GM12878 (cell line): ENCODE measurements around the gene KDM6B. TPM values are rescaled to one million over a fixed set of nuclear protein-coding genes. Genes with fewer than 3 reads are reported as not detected.
A peak's percentile ranks its signal among the peaks of the same experiment; 100 is the strongest.

Source experiments
- ATAC-seq: fragments of 200-7000 bp; cut with Tn5 transposase; 3 replicates; pipeline ENCODE4 v1.9.1; 2020; ENCODE audit warnings: mild to moderate bottlenecking, moderate library complexity
- BruUV-seq: library from RNA; stranded (reverse); fragments of 400-500 nt; replicated peaks from 2 replicates; lab custom pipeline; 2021; lab: Mats Ljungman, UMichigan
- CTCF ChIA-PET: fragments of 300-600 bp; sonication (Branson Sonifier 250); formaldehyde crosslinking; extraction: SDS; loops from one replicate; lab custom pipeline; 2021; ENCODE audit warnings: inconsistent platforms; lab: Yijun Ruan, JAX
- POLR2A ChIA-PET: fragments of 350-600 bp; formaldehyde crosslinking; extraction: SDS; loops from one replicate; lab custom pipeline; 2021; ENCODE audit warnings: inconsistent platforms; lab: Charles Lee
- RAD21 ChIA-PET: fragments of 300-600 bp; sonication (Branson Sonifier 250); formaldehyde crosslinking; loops from one replicate; lab custom pipeline; 2023; ENCODE audit warnings: antibody characterized with exemption; ENCODE audit not compliant: unreplicated experiment; lab: Charles Lee
- SMC1A ChIA-PET: fragments of 300-600 bp; sonication (Branson Sonifier 250); formaldehyde crosslinking; loops from one replicate; lab custom pipeline; 2023; ENCODE audit not compliant: unreplicated experiment, uncharacterized antibody; lab: Charles Lee
- DNase-seq: peaks from one replicate; pipeline ENCODE4 v3.0.0-alpha.2; 2011; ENCODE audit warnings: low read depth, low spot score
- FAIRE-seq: peaks from 3 replicates; lab custom pipeline; 2011; peaks lifted over from hg19 to GRCh38; lab: Jason Lieb, UNC
- H2AFZ ChIP-seq: 2 replicates; pipeline ENCODE4 v1.6.0; 2011; ENCODE audit warnings: low read depth, low read length, control low read depth; ENCODE audit not compliant: control insufficient read depth
- H3K27ac ChIP-seq: 2 replicates; pipeline ENCODE4 v1.5.1; 2011; ENCODE audit warnings: control low read depth; ENCODE audit not compliant: control insufficient read depth, insufficient read depth
- H3K27me3 ChIP-seq, 2 experiments: replicated peaks in 1 of 2; 2 replicates each; pipeline versions ENCODE4 v1.6.0 to v1.6.1; 2011; ENCODE audit warnings: low read length in 1 of 2; ENCODE audit not compliant: control insufficient read depth in 2 of 2, insufficient read depth in 2 of 2
- H3K36me3 ChIP-seq, 2 experiments: 2 replicates each; pipeline ENCODE4 v1.5.1; 2011; ENCODE audit warnings: low read length in 1 of 2; ENCODE audit not compliant: control insufficient read depth in 2 of 2, insufficient read depth in 2 of 2
- H3K4me1 ChIP-seq: 2 replicates; pipeline ENCODE4 v1.6.1; 2011; ENCODE audit warnings: mild to moderate bottlenecking, low read length, moderate library complexity, mixed read lengths; ENCODE audit not compliant: control insufficient read depth, insufficient read depth
- H3K4me2 ChIP-seq: 2 replicates; pipeline ENCODE4 v1.6.0; 2011; ENCODE audit warnings: control low read depth; ENCODE audit not compliant: control insufficient read depth, insufficient read depth
- H3K4me3 ChIP-seq: fragments of 200-600 bp; sonication (generic); 2 replicates; pipeline ENCODE4 v1.5.1; 2016
- H3K79me2 ChIP-seq: 2 replicates; pipeline ENCODE4 v1.6.0; 2011; ENCODE audit warnings: low read length; ENCODE audit not compliant: control insufficient read depth, insufficient read depth
- H3K9ac ChIP-seq: 2 replicates; pipeline ENCODE4 v1.8.0; 2011; ENCODE audit warnings: low read length, control low read depth, mixed read lengths; ENCODE audit not compliant: control insufficient read depth, insufficient read depth
- H3K9me3 ChIP-seq: replicated peaks from 3 replicates; pipeline ENCODE4 v1.5.1; 2011; ENCODE audit warnings: mild to moderate bottlenecking, low read length; ENCODE audit not compliant: control insufficient read depth, insufficient read depth
- H4K20me1 ChIP-seq: 2 replicates; pipeline ENCODE4 v1.6.0; 2011; ENCODE audit not compliant: control insufficient read depth, insufficient read depth
- HDGF ChIP-seq: fragments of 450-650 bp; IDR thresholded peaks from 2 replicates; pipeline ENCODE4 v1.6.1; 2016; ENCODE audit warnings: antibody characterized with exemption
- PAX5 ChIP-seq: IDR thresholded peaks from 2 replicates; pipeline ENCODE4 v1.6.1; 2011; ENCODE audit warnings: low read depth, low read length, borderline replicate concordance
- ZZZ3 ChIP-seq: IDR thresholded peaks from 2 replicates; pipeline ENCODE4 v1.6.1; 2011; ENCODE audit warnings: low read depth; ENCODE audit not compliant: control insufficient read depth, insufficient read length
- WGBS: methylation state at CpG from one replicate; pipeline ENCODE4 v1.1.6; 2016; ENCODE audit warnings: low lambda C conversion rate; ENCODE audit not compliant: insufficient replicate concordance, insufficient coverage; ENCODE audit errors: missing lambda C conversion rate; 5-methylcytosine and 5-hydroxymethylcytosine counted together
- in situ Hi-C: fragments of 300-500 bp; cut with MboI; formaldehyde crosslinking; loops from 9 replicates; pipeline ENCODE4 v1.14.3; 2018; ENCODE audit warnings: mixed read lengths
- intact Hi-C: fragments of 100-400 bp; cut with micrococcal nuclease; formaldehyde crosslinking; loops from one replicate; pipeline ENCODE4 v1.14.2; 2022; ENCODE audit not compliant: unreplicated experiment
- polyA plus RNA-seq, 11 experiments: library from polyadenylated mRNA; depleted of rRNA in 4 of 11; unstranded in 6 of 11; stranded (reverse) in 5 of 11; fragments of >200 nt; fragmentation: Nextera tagmentation in 4 of 11; fragmentation: Illumina TruSeq in 1 of 11; extraction: Ambion mirVana in 4 of 11; extraction: Trizol in 1 of 11; gene quantifications; 1 replicate in 1 of 11; 2 replicates in 10 of 11; pipeline versions ENCODE4 v1.2.1 to v1.2.3, GENCODE V29; 2011 to 2016; ENCODE audit warnings: inconsistent platforms in 2 of 11, missing spikeins in 2 of 11, low read depth in 1 of 11
- total RNA-seq, 4 experiments: library from RNA; depleted of rRNA in 3 of 4; stranded (reverse); fragments of >200 nt in 3 of 4; fragmentation: Illumina TruSeq in 1 of 4; extraction: Trizol in 1 of 4; gene quantifications; 2 replicates each; pipeline versions ENCODE4 v1.2.1 to v1.2.3, GENCODE V29; 2013 to 2021
- TF ChIP-seq, protein P1 (sequence below): fragments of 450-650 bp; IDR thresholded peaks from 2 replicates; pipeline ENCODE4 v1.6.1; 2017; ENCODE audit warnings: mild to moderate bottlenecking
- TF ChIP-seq, protein P2 (sequence below): fragments of 450-650 bp; formaldehyde crosslinking; IDR thresholded peaks from 2 replicates; pipeline ENCODE4 v1.5.0; 2022; ENCODE audit warnings: mild to moderate bottlenecking, missing genetic modification characterization

Gene KDM6B
- total and polyA plus RNA-seq, 10 of the 15 experiments (the other 5 are each of a cell fraction or from before 2014, with no cell fraction given), result 0.05 to 33.5 (median 2.3) TPM

DNA sequence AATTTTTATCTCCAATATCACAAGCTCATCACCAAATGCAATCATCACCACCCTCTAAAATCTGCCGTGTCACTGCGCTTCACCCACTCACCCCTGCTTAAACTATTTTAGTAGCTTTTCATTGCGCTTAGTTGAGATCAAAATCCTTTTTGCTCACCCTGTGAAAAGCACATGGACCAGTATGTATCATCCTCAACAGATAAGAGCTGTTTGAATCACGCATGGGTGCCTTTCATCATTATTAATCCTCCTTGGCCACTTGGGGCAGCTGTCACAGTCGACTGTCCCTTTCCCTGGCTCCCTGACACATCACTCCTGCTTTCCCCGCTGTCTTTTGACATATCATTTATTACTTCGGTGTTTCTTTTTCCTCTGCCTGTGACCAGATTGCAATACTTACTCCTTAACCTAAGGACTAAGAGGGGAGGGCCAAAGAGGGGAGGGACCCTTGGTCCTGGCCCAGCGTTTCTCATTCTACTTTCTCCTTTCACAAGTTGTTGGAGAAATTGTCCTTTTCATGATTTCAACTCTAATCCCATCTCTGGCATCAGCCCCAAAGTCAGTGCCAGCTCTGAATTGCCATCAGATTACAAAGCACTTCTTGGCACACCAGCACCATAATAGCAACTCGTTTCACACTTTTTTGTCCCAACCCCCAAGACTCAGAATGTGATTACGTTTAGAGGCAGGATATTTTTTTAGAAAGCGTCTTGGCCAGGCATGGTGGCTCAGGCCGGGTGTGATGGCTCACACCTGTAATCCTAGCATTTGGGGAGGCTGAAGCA is 8.6 kb upstream of the KDM6B start:
- DNase-seq (no peak), FAIRE-seq (no peak), ATAC-seq (0 out of 3 replicates have a peak, but pooled peaks have one; percentile 28)
- intact Hi-C loops, result loop anchor here (10.0 kb wide), 1 partner anchor 81 kb away; no protein-coding TSS in a partner anchor
- Histone ChIP-seq H3K9me3 (no peaks in the 10 kb centered on the region), H3K9ac (no peak overlapping the region), H3K4me3 (no peak overlapping the region), H3K4me1 (no peaks in the 10 kb centered on the region), H3K27me3 (no peaks in the 10 kb centered on the region; a peak in 1 of 4 replicates), H3K36me3 (no peaks in the 10 kb centered on the region), H3K27ac (no peak overlapping the region), H3K4me2 (no peak overlapping the region), H2AFZ (no peak overlapping the region), H3K79me2 (no peaks in the 10 kb centered on the region), H4K20me1 (no peaks in the 10 kb centered on the region)
- ChIA-PET RAD21 (interaction anchor here (1.0 to 1.5 kb wide), 7 partner anchors 8 to 163 kb away, joined by 3 to 6 read pairs (median 5); partner anchors contain the start of genes KDM6B and NAA38), POLR2A (interaction anchor here (1.1 kb wide), 1 partner anchor 8 kb away, joined by 4 read pairs; no protein-coding TSS in a partner anchor), SMC1A (interaction anchor here (0.7 to 2.2 kb wide), 11 partner anchors 8 to 235 kb away, joined by 3 to 7 read pairs (median 4); partner anchors contain the start of gene KDM6B), CTCF (interaction anchor here (0.6 to 4.6 kb wide), 13 partner anchors 8 to 1247 kb away, joined by 3 to 39 read pairs (median 4); partner anchors contain the start of genes CYB5D1, KDM6B, NAA38 and RNF227)
- TF ChIP-seq HDGF, result no peak
- TF ChIP-seq PAX5, result 0 out of 2 replicates have a peak, but pooled peaks have one; percentile 29
- WGBS, result 37% methylated on average over 12 of the region's 12 CpGs
- in situ Hi-C loops, result no loop called here
- no TSS peak for BruUV-seq

DNA sequence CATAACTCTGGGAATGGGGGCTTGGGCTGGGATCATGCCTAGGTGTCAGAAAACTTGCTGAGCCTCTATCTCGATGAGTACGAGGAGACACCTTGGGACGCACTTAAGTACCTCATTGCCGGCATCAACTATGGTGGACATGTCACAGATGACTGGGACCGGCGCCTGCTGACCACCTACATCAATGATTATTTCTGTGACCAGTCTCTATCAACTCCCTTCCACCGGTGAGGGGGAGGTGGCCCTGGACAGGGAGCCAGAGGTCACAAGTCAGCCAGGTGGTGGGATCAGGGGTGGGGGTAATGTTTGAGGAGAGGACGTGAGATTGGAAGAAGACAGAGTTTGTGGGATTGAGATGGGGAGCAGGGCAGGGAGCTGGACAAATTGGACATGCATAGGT is 3.4 kb upstream of the KDM6B start:
- in situ Hi-C loops, result no loop called here
- CTCF ChIA-PET, result interaction anchor here (0.9 to 5.7 kb wide), 2 partner anchors 10 to 21 kb away, joined by 3 to 47 read pairs; no protein-coding TSS in a partner anchor
- no peak for DNase-seq
- no peak for TF ChIP-seq ZZZ3
- TF ChIP-seq, protein P1, sequence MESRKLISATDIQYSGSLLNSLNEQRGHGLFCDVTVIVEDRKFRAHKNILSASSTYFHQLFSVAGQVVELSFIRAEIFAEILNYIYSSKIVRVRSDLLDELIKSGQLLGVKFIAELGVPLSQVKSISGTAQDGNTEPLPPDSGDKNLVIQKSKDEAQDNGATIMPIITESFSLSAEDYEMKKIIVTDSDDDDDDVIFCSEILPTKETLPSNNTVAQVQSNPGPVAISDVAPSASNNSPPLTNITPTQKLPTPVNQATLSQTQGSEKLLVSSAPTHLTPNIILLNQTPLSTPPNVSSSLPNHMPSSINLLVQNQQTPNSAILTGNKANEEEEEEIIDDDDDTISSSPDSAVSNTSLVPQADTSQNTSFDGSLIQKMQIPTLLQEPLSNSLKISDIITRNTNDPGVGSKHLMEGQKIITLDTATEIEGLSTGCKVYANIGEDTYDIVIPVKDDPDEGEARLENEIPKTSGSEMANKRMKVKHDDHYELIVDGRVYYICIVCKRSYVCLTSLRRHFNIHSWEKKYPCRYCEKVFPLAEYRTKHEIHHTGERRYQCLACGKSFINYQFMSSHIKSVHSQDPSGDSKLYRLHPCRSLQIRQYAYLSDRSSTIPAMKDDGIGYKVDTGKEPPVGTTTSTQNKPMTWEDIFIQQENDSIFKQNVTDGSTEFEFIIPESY, result no peak
- TF ChIP-seq, protein P2, sequence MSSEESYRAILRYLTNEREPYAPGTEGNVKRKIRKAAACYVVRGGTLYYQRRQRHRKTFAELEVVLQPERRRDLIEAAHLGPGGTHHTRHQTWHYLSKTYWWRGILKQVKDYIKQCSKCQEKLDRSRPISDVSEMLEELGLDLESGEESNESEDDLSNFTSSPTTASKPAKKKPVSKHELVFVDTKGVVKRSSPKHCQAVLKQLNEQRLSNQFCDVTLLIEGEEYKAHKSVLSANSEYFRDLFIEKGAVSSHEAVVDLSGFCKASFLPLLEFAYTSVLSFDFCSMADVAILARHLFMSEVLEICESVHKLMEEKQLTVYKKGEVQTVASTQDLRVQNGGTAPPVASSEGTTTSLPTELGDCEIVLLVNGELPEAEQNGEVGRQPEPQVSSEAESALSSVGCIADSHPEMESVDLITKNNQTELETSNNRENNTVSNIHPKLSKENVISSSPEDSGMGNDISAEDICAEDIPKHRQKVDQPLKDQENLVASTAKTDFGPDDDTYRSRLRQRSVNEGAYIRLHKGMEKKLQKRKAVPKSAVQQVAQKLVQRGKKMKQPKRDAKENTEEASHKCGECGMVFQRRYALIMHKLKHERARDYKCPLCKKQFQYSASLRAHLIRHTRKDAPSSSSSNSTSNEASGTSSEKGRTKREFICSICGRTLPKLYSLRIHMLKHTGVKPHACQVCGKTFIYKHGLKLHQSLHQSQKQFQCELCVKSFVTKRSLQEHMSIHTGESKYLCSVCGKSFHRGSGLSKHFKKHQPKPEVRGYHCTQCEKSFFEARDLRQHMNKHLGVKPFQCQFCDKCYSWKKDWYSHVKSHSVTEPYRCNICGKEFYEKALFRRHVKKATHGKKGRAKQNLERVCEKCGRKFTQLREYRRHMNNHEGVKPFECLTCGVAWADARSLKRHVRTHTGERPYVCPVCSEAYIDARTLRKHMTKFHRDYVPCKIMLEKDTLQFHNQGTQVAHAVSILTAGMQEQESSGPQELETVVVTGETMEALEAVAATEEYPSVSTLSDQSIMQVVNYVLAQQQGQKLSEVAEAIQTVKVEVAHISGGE (CRISPR knock-in tag), result no peak

More for the DNA sequence above, 3.4 kb upstream of the KDM6B start:
- intact Hi-C loops, result no loop called here
- Histone ChIP-seq H3K9me3 (no peaks in the 10 kb centered on the region), H3K4me3 (no peak overlapping the region), H3K27me3 (peaks cover 0 to 1% of the 10 kb centered on the region in 2 experiments; a peak in 1 of 4 replicates), H3K36me3 (no peaks in the 10 kb centered on the region), H3K9ac (no peak overlapping the region), H3K4me1 (no peaks in the 10 kb centered on the region; the same call in 1 of the 2 replicates), H4K20me1 (no peaks in the 10 kb centered on the region), H3K4me2 (no peak overlapping the region), H3K27ac (no peak overlapping the region), H2AFZ (no peak overlapping the region), H3K79me2 (no peaks in the 10 kb centered on the region)
- ChIA-PET POLR2A (no interaction called here), SMC1A (interaction anchor here (1.0 kb wide), 1 partner anchor 20 kb away, joined by 4 read pairs; no protein-coding TSS in a partner anchor), RAD21 (interaction anchor here (1.3 kb wide), 1 partner anchor 21 kb away, joined by 3 read pairs; no protein-coding TSS in a partner anchor)
- ATAC-seq (no peak), FAIRE-seq (no peak)
- no TSS peak for BruUV-seq
- WGBS, result 42% methylated on average over 8 of the region's 8 CpGs
